HUES64 (cell line): ENCODE data around the gene LPP.
"Not testable (repeated sequence)": the region's sequence is repeated elsewhere in the genome, so short reads cannot be mapped to it uniquely, and the experiment has no call there.

Source experiments
- H3K27ac ChIP-seq: 2 replicates; pipeline ENCODE4 v1.7.0; 2013; ENCODE audit warnings: low read depth, low read length, inconsistent platforms
- H3K27me3 ChIP-seq: 2 replicates; pipeline ENCODE4 v1.6.1; 2013; ENCODE audit warnings: mild to moderate bottlenecking, low read length; ENCODE audit not compliant: insufficient read depth
- H3K36me3 ChIP-seq: 2 replicates; pipeline ENCODE4 v1.6.1; 2013; ENCODE audit warnings: mild to moderate bottlenecking, low read length; ENCODE audit not compliant: insufficient read depth
- H3K4me1 ChIP-seq: 2 replicates; pipeline ENCODE4 v1.6.1; 2013; ENCODE audit warnings: mild to moderate bottlenecking, low read length, moderate library complexity; ENCODE audit not compliant: insufficient read depth
- H3K4me3 ChIP-seq: 2 replicates; pipeline ENCODE4 v1.5.1; 2013; ENCODE audit warnings: mild to moderate bottlenecking, low read length, moderate library complexity
- H3K9ac ChIP-seq: 2 replicates; pipeline ENCODE4 v1.6.1; 2013; ENCODE audit warnings: mild to moderate bottlenecking, low read depth, low read length
- H3K9me3 ChIP-seq: 2 replicates; pipeline ENCODE4 v1.6.1; 2013; ENCODE audit warnings: low read depth, low read length; ENCODE audit not compliant: insufficient read depth
- WGBS: fragments of 150-250, 120-280 bp; methylation state at CpG from one replicate; pipeline ENCODE4 v1.1.7; 2013; ENCODE audit warnings: missing lambda C conversion rate; 5-methylcytosine and 5-hydroxymethylcytosine counted together

LPP gene

GRCh38 chr3:188602111-188602510 lies 448.2 kb downstream of the LPP start:
- Histone ChIP-seq H3K4me1 (no peaks in the 10 kb centered on the region), H3K27ac (no peak overlapping the region), H3K36me3 (no peaks in the 10 kb centered on the region), H3K4me3 (no peak overlapping the region), H3K27me3 (no peaks in the 10 kb centered on the region), H3K9ac (no peak overlapping the region), H3K9me3 (no peaks in the 10 kb centered on the region)

- 86% methylated on average over 2 of the region's 3 CpGs for WGBS
- Histone ChIP-seq H3K9me3 (no peaks in the 10 kb centered on the region), H3K4me1 (no peaks in the 10 kb centered on the region), H3K27ac (no peak overlapping the region), H3K27me3 (no peaks in the 10 kb centered on the region), H3K9ac (no peak overlapping the region), H3K4me3 (no peak overlapping the region), H3K36me3 (no peaks in the 10 kb centered on the region)
Observed at GRCh38 chr3:188602620-188603019, 448.7 kb downstream of the LPP start.

- 81% methylated on average over 1 of the region's 1 CpG for WGBS
- Histone ChIP-seq H3K4me1 (no peaks in the 10 kb centered on the region), H3K27me3 (no peaks in the 10 kb centered on the region), H3K4me3 (no peak overlapping the region), H3K9ac (no peak overlapping the region), H3K27ac (no peak overlapping the region), H3K36me3 (peaks cover 10% of the 10 kb centered on the region), H3K9me3 (no peaks in the 10 kb centered on the region)
Observed at GRCh38 chr3:188604651-188605050, 450.7 kb downstream of the LPP start.

GRCh38 chr3:188605231-188605630 lies 451.3 kb downstream of the LPP start:
- Histone ChIP-seq H3K9me3 (no peaks in the 10 kb centered on the region), H3K9ac (no peak overlapping the region), H3K4me1 (no peaks in the 10 kb centered on the region), H3K27ac (no peak overlapping the region), H3K27me3 (no peaks in the 10 kb centered on the region), H3K36me3 (peaks cover 15% of the 10 kb centered on the region), H3K4me3 (no peak overlapping the region)

GRCh38 chr3:188605905-188606304 lies 451.9 kb downstream of the LPP start:
- WGBS = 94% methylated on average over 5 of the region's 5 CpGs
- no peak overlapping the region for H3K9ac ChIP-seq
- no peaks in the 10 kb centered on the region for H3K9me3 ChIP-seq
- H3K4me1 ChIP-seq = no peaks in the 10 kb centered on the region
- no peaks in the 10 kb centered on the region for H3K27me3 ChIP-seq
- H3K27ac ChIP-seq = no peak overlapping the region
- peaks cover 17% of the 10 kb centered on the region for H3K36me3 ChIP-seq
- H3K4me3 ChIP-seq = no peak overlapping the region

- Histone ChIP-seq H3K4me1 (no peaks in the 10 kb centered on the region), H3K9me3 (no peaks in the 10 kb centered on the region), H3K36me3 (peaks cover 17% of the 10 kb centered on the region), H3K9ac (no peak overlapping the region), H3K27ac (no peak overlapping the region), H3K4me3 (no peak overlapping the region), H3K27me3 (no peaks in the 10 kb centered on the region)
Observed at GRCh38 chr3:188607805-188608315, 453.9 kb downstream of the LPP start.

- Histone ChIP-seq H3K4me3 (no peak overlapping the region), H3K4me1 (no peaks in the 10 kb centered on the region), H3K9ac (no peak overlapping the region), H3K27ac (no peak overlapping the region), H3K9me3 (no peaks in the 10 kb centered on the region), H3K27me3 (no peaks in the 10 kb centered on the region), H3K36me3 (peaks cover 17% of the 10 kb centered on the region)
- 100% methylated on average over 3 of the region's 3 CpGs for WGBS
Observed at GRCh38 chr3:188608401-188608800, 454.4 kb downstream of the LPP start.

- H3K9me3 ChIP-seq, H3K27ac ChIP-seq, H3K4me3 ChIP-seq, H3K9ac ChIP-seq, H3K27me3 ChIP-seq, H3K4me1 ChIP-seq: not testable (repeated sequence)
- WGBS = 95% methylated on average over 6 of the region's 6 CpGs
- H3K36me3 ChIP-seq = peaks cover 17% of the 10 kb centered on the region
Observed at GRCh38 chr3:188613721-188614120, 459.8 kb downstream of the LPP start.

- Histone ChIP-seq H3K36me3 (no peaks in the 10 kb centered on the region), H3K9ac (no peak overlapping the region), H3K9me3 (no peaks in the 10 kb centered on the region), H3K4me1 (no peaks in the 10 kb centered on the region), H3K27me3 (no peaks in the 10 kb centered on the region), H3K4me3 (no peak overlapping the region), H3K27ac (no peak overlapping the region)
- WGBS = 94% methylated on average over 2 of the region's 2 CpGs
Observed at GRCh38 chr3:188617270-188617669, 463.3 kb downstream of the LPP start.

GRCh38 chr3:188617988-188618701 lies 464.2 kb downstream of the LPP start:
- H3K4me3 ChIP-seq = no peak overlapping the region
- H3K27me3 ChIP-seq = no peaks in the 10 kb centered on the region
- WGBS = 82% methylated on average over 3 of the region's 5 CpGs
- H3K27ac ChIP-seq = no peak overlapping the region
- H3K4me1 ChIP-seq = no peaks in the 10 kb centered on the region
- no peaks in the 10 kb centered on the region for H3K36me3 ChIP-seq
- H3K9me3 ChIP-seq = no peaks in the 10 kb centered on the region
- no peak overlapping the region for H3K9ac ChIP-seq

GRCh38 chr3:188620752-188621151 lies 466.8 kb downstream of the LPP start:
- Histone ChIP-seq H3K4me3 (no peak overlapping the region), H3K36me3 (no peaks in the 10 kb centered on the region), H3K9me3 (no peaks in the 10 kb centered on the region), H3K9ac (no peak overlapping the region), H3K27ac (no peak overlapping the region), H3K4me1 (no peaks in the 10 kb centered on the region), H3K27me3 (no peaks in the 10 kb centered on the region)
- 100% methylated on average over 1 of the region's 2 CpGs for WGBS

GRCh38 chr3:188624384-188624783 lies 470.4 kb downstream of the LPP start:
- no peaks in the 10 kb centered on the region for H3K4me1 ChIP-seq
- H3K4me3 ChIP-seq = no peak overlapping the region
- H3K27me3 ChIP-seq = no peaks in the 10 kb centered on the region
- no peaks in the 10 kb centered on the region for H3K36me3 ChIP-seq
- no peak overlapping the region for H3K27ac ChIP-seq
- H3K9me3 ChIP-seq = no peaks in the 10 kb centered on the region
- H3K9ac ChIP-seq = no peak overlapping the region
- 94% methylated on average over 3 of the region's 3 CpGs for WGBS
